HepG2 (cell line): ENCODE measurements around the gene NDUFS7. TPM values are rescaled to one million over a fixed set of nuclear protein-coding genes. Genes with fewer than 3 reads are reported as not detected.

Experiments used
- ARNT ChIP-seq: fragments of 450-650 bp; IDR thresholded peaks from 2 replicates; pipeline ENCODE4 v1.6.1; 2017
- CHD4 ChIP-seq: fragments of 200-600 bp; sonication (generic); IDR thresholded peaks from 2 replicates; pipeline ENCODE4 v1.7.0; 2017; ENCODE audit warnings: mild to moderate bottlenecking, low read length, borderline replicate concordance
- DBP ChIP-seq: sonication (generic); formaldehyde crosslinking; IDR thresholded peaks from 2 replicates; pipeline ENCODE4 v1.4.0; 2020; ENCODE audit warnings: missing genetic modification reagents; ENCODE audit errors: not compliant biosample characterization
- DR1 ChIP-seq: sonication (generic); formaldehyde crosslinking; IDR thresholded peaks from 2 replicates; pipeline ENCODE4 v1.8.0; 2021; ENCODE audit warnings: mild to moderate bottlenecking, missing genetic modification reagents, inconsistent platforms
- GMEB2 ChIP-seq: IDR thresholded peaks from 2 replicates; pipeline ENCODE4 v1.6.1; 2016; ENCODE audit warnings: missing biosample characterization, missing genetic modification reagents, low read depth
- IKZF1 ChIP-seq: fragments of 450-650 bp; IDR thresholded peaks from 2 replicates; pipeline ENCODE4 v1.7.1; 2016
- KMT2B ChIP-seq: IDR thresholded peaks from 2 replicates; pipeline ENCODE4 v1.6.1; 2016; ENCODE audit warnings: missing genetic modification reagents, missing compliant biosample characterization
- MAZ ChIP-seq, 2 experiments: sonication (generic) in 1 of 2; formaldehyde crosslinking in 1 of 2; IDR thresholded peaks; 2 replicates each; pipeline versions ENCODE4 v1.5.0 to v1.6.1; 2012 to 2020; ENCODE audit warnings: low read depth in 2 of 2, mild to moderate bottlenecking in 2 of 2, borderline replicate concordance in 1 of 2, improper control_type of control experiment in 1 of 2, low read length in 1 of 2, missing genetic modification reagents in 1 of 2, moderate library complexity in 1 of 2
- MXD4 ChIP-seq: IDR thresholded peaks from 2 replicates; pipeline ENCODE4 v1.6.1; 2016; ENCODE audit warnings: mild to moderate bottlenecking, missing biosample characterization, missing genetic modification reagents
- PATZ1 ChIP-seq: sonication (generic); formaldehyde crosslinking; IDR thresholded peaks from 2 replicates; pipeline ENCODE4 v1.4.0; 2020; ENCODE audit warnings: missing genetic modification reagents
- SKIL ChIP-seq: sonication (generic); formaldehyde crosslinking; IDR thresholded peaks from 2 replicates; pipeline ENCODE4 v1.8.0; 2022; ENCODE audit warnings: missing genetic modification reagents, mild to moderate bottlenecking, moderate library complexity, borderline replicate concordance
- ZFP36L2 ChIP-seq: sonication (generic); formaldehyde crosslinking; IDR thresholded peaks from 2 replicates; pipeline ENCODE4 v1.4.0; 2020; ENCODE audit warnings: missing genetic modification reagents
- ZHX1 ChIP-seq: sonication (generic); formaldehyde crosslinking; IDR thresholded peaks from 2 replicates; pipeline ENCODE4 v1.8.1; 2022; ENCODE audit warnings: low read depth, mild to moderate bottlenecking, missing genetic modification reagents
- ZNF101 ChIP-seq: sonication (generic); formaldehyde crosslinking; IDR thresholded peaks from 2 replicates; pipeline ENCODE4 v1.4.0; 2020; ENCODE audit warnings: mild to moderate bottlenecking, low read depth, missing genetic modification reagents, borderline replicate concordance
- ZNF276 ChIP-seq: sonication (generic); formaldehyde crosslinking; IDR thresholded peaks from 2 replicates; pipeline ENCODE4 v1.4.0; 2020; ENCODE audit warnings: mild to moderate bottlenecking, low read depth, missing genetic modification reagents
- ZNF430 ChIP-seq: sonication (generic); formaldehyde crosslinking; IDR thresholded peaks from 2 replicates; pipeline ENCODE4 v1.9.0; 2021; ENCODE audit warnings: mild to moderate bottlenecking, missing genetic modification reagents
- ZNF724P ChIP-seq: sonication (generic); formaldehyde crosslinking; IDR thresholded peaks from 2 replicates; pipeline ENCODE4 v1.8.0; 2022; ENCODE audit warnings: missing genetic modification reagents, borderline replicate concordance
- polyA plus RNA-seq, 8 experiments: library from polyadenylated mRNA; depleted of rRNA in 3 of 8; stranded (reverse) in 7 of 8; unstranded in 1 of 8; fragments of >200 nt; fragmentation: Illumina TruSeq in 4 of 8; extraction: Trizol in 4 of 8; gene quantifications; 2 replicates each; pipeline versions ENCODE4 v1.2.1 to v1.2.3, GENCODE V29; 2011 to 2016; ENCODE audit warnings: low read depth in 4 of 8, missing spikeins in 1 of 8, mixed read lengths in 1 of 8; ENCODE audit not compliant: insufficient read depth in 1 of 8
- total RNA-seq, 5 experiments: library from RNA; depleted of rRNA; stranded (reverse); fragments of >200 nt; fragmentation: Illumina TruSeq; extraction: Trizol; gene quantifications; 2 replicates each; pipeline ENCODE4 v1.2.3, GENCODE V29; 2016; ENCODE audit warnings: low read depth in 1 of 5

NDUFS7 gene
- total and polyA plus RNA-seq, 2 of the 13 experiments (the other 11 are each of a cell fraction or from before 2014, with no cell fraction given): 34.3 to 66.9 TPM

GRCh38 chr19:1396019-1396767 is 12.5 kb downstream of the NDUFS7 start (continued):
- TF ChIP-seq SKIL (CRISPR knock-in tag) (0 out of 2 replicates have a peak, but pooled peaks have one; percentile 19), DBP (no peak), GMEB2 (CRISPR knock-in tag) (no peak), PATZ1 (CRISPR knock-in tag) (peak; percentile 21; the same call in 1 of the 2 replicates), MXD4 (CRISPR knock-in tag) (no peak), ZNF430 (CRISPR knock-in tag) (no peak), ZNF724P (CRISPR knock-in tag) (peak; percentile 43; the same call in 1 of the 2 replicates), IKZF1 (no peak), KMT2B (CRISPR knock-in tag) (no peak), ZNF276 (CRISPR knock-in tag) (no peak), MAZ (IDR thresholded peaks at IDR 0.05; ENCODE audit: borderline replicate concordance, low read depth, low read length) (no peak), MAZ (CRISPR knock-in tag; IDR thresholded peaks at IDR 0.05; ENCODE audit: low read depth) (no peak), DR1 (no peak), ZHX1 (CRISPR knock-in tag) (no peak), ZFP36L2 (CRISPR knock-in tag) (no peak), ARNT (no peak), ZNF101 (CRISPR knock-in tag) (no peak), CHD4 (no peak)
